Aorta (tissue), 5 donors: ENCODE data around the gene NTF3. TPM values are rescaled to one million over a fixed set of nuclear protein-coding genes. Genes with fewer than 3 reads are reported as not detected.

ENCODE experiments used
- ATAC-seq: fragments of 200-7000 bp; cut with Tn5 transposase; one replicate; pipeline ENCODE4 v1.9.1; 2022; ENCODE audit warnings: moderate library complexity; ENCODE audit not compliant: low FRiP score
- DNase-seq, 2 donors: peaks; one replicate each; pipeline ENCODE4 v3.0.0-alpha.2; 2020
- H3K27ac ChIP-seq, 2 donors: one replicate each; pipeline ENCODE4 v1.5.1; 2013; ENCODE audit warnings: low read length in 2 of 2, mild to moderate bottlenecking in 2 of 2, moderate library complexity in 2 of 2, control low read depth in 1 of 2, inconsistent platforms in 1 of 2, low read depth in 1 of 2
- H3K27me3 ChIP-seq, 2 donors: one replicate each; pipeline ENCODE4 v1.6.1; 2013; ENCODE audit warnings: control low read depth in 1 of 2, low read length in 1 of 2, mild to moderate bottlenecking in 1 of 2, moderate library complexity in 1 of 2; ENCODE audit not compliant: insufficient read depth in 2 of 2, control insufficient read depth in 1 of 2
- H3K36me3 ChIP-seq, 2 donors: one replicate each; pipeline ENCODE4 v1.6.1; 2013; ENCODE audit warnings: control low read depth in 1 of 2, low read length in 1 of 2, mild to moderate bottlenecking in 1 of 2; ENCODE audit not compliant: insufficient read depth in 2 of 2, control insufficient read depth in 1 of 2
- H3K4me1 ChIP-seq, 2 donors: one replicate each; pipeline ENCODE4 v1.6.1; 2013; ENCODE audit warnings: low read length in 2 of 2, control low read depth in 1 of 2, mild to moderate bottlenecking in 1 of 2, moderate library complexity in 1 of 2; ENCODE audit not compliant: insufficient read depth in 2 of 2, control insufficient read depth in 1 of 2
- H3K4me3 ChIP-seq, 2 donors: one replicate each; pipeline ENCODE4 v1.5.1; 2013; ENCODE audit warnings: low read length in 2 of 2, control low read depth in 1 of 2, mild to moderate bottlenecking in 1 of 2
- H3K9me3 ChIP-seq: one replicate; pipeline ENCODE4 v1.6.1; 2013; ENCODE audit warnings: mild to moderate bottlenecking, low read length; ENCODE audit not compliant: control insufficient read depth
- WGBS, 2 donors: extraction: QIAGEN DNeasy Blood & Tissue Kit; methylation state at CpG; one replicate each; pipeline ENCODE4 v1.1.7; 2013; 5-methylcytosine and 5-hydroxymethylcytosine counted together
- intact Hi-C, 2 donors: fragments of 100-400 bp; cut with DNase I; formaldehyde crosslinking; loops; one replicate each; pipeline versions ENCODE4 v1.14.2 to v1.15.0; 2022
- long read RNA-seq, 2 donors: library from polyadenylated mRNA; unstranded; transcript quantifications; one replicate each; pipeline ENCODE4 v2.0.0, GENCODE V29; 2020 to 2021
- polyA plus RNA-seq, 2 donors: library from polyadenylated mRNA; stranded (reverse); fragments of 200-250 nt; gene quantifications; one replicate each; pipeline ENCODE4 v1.2.3, GENCODE V29; 2013
- total RNA-seq, 2 donors: library from RNA; stranded (reverse); fragmentation: NEBNext Ultra II Directional; extraction: Animal tissue kit (Norgen Biotek cat#: 25700); gene quantifications; one replicate each; pipeline ENCODE4 v1.2.1, GENCODE V29; 2021
- donor health status: healthy with polysubstance abuse.
- donor health status: Bipolar disorder and iron deficiency.
- donor health status: DM: no; HTN: no; CAD: no.
- donor health status: DM: no; HTN: no; CAD: no.
- donor health status: DM: yes; HTN: yes; CAD: no.

NTF3 gene
- total RNA-seq (10 to 100 TPM; 21.8 to 51.6 TPM), polyA plus RNA-seq (10 to 100 TPM in 1 of 2 donors, 1 to 10 TPM in 1; 7.5 to 12.7 TPM)
- long read RNA-seq, donor 1, transcript NTF3-205 (2 exons, 516 nt), result minor isoform, 11 of 143 reads
- long read RNA-seq, donor 1, transcript NTF3-201 (1 exons, 1,028 nt), result minor isoform, 6 of 143 reads
- long read RNA-seq, donor 1, transcript NTF3-202 (2 exons, 1,336 nt), result major isoform, 101 of 143 reads
- long read RNA-seq, donor 1, partial matches to known transcripts, result 2 of 143 reads
- long read RNA-seq, donor 1, other reads (novel, unspliced or antisense), result 23 of 143 reads
- long read RNA-seq, donor 2, partial matches to known transcripts, result 0 of 13 reads
- long read RNA-seq, donor 2, other reads (novel, unspliced or antisense), result 10 of 13 reads

GRCh38 chr12:5432011-5432400 lies at the start of gene NTF3:
Gene NTF3, plus strand, starts transcription at chr12:5432108. Its CDS starts 217 bp downstream, at chr12:5432325.
- peak; percentile 66 to 85 for DNase-seq
- peak within 1 kb of the TSS; percentile 36 to 72 for H3K27ac ChIP-seq

GRCh38 chr12:5384015-5384414 lies 47.9 kb upstream of the NTF3 start:
- no peaks in the 10 kb centered on the region for H3K9me3 ChIP-seq
- 90 to 94% methylated on average over 4 of the region's 4 CpGs for WGBS, 2 donors
- no peak for ATAC-seq
- no peaks in the 10 kb centered on the region for H3K36me3 ChIP-seq
- intact Hi-C loops, result no loop called here
- no peaks in the 10 kb centered on the region for H3K4me1 ChIP-seq
- no peak overlapping the region for H3K27ac ChIP-seq
- H3K4me3 ChIP-seq, result no peak overlapping the region
- DNase-seq, result no peak
- no peaks in the 10 kb centered on the region for H3K27me3 ChIP-seq

More at GRCh38 chr12:5432011-5432400, at the start of gene NTF3:
- no peaks in the 10 kb centered on the region for H3K36me3 ChIP-seq
- no peaks in the 10 kb centered on the region for H3K27me3 ChIP-seq
- H3K4me3 ChIP-seq, result peak within 1 kb of the TSS; percentile 89 to 91
- H3K4me1 ChIP-seq, result peaks cover 0 to 2% of the 10 kb centered on the region in 2 donors
- ATAC-seq, result peak; percentile 71
- H3K9me3 ChIP-seq, result no peaks in the 10 kb centered on the region
- WGBS, 2 donors, result 0 to 1% methylated on average over 29 to 34 of the region's 34 CpGs
- intact Hi-C loops, result loop anchor here (5.0 to 10.0 kb wide), 3 partner anchors 55 to 407 kb away; no protein-coding TSS in a partner anchor

DNA sequence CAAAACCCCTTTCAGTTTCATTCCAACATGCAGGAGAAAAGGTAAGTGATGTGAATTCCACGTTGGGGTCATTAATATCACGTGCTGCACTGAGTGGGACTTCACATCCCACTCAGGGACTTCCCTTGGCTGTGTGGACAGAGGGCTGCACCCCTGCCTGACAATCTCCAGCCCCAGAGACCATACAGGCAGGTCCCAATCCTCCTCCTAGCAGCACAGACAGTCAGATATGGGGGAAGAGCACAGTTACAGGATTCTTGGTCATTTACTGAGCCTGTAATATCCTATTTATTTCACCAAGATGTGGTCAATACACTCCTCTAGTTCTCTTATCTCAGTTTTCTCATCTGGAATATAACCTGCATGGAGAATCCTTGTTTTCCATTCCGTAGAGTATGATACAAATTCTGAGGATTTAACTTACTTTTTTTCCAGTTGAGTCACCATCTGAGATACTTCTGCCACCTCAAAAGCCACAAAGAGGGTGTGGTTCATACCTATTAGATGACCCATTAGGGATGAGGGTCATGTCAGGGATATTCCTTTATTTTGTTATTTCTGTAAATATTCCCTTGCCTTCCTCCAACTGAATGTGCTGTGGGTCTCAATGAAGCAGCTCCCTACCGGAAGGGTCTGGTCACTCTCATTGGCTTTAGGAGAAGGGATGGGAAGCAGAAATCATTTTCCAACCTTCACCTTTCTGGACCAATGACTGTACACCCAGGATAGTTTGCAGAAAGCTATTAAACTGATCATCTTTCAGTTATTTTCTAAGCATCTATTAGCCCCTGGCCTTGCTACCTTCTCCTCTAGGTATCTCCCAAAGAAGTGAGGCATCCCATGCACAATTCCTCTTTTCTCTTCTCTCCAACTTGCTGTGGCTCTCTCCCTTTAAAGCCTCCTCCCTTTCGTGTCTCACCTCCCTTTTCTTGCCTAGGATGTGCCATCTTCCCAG lies 43.0 kb upstream of the NTF3 start:
- Histone ChIP-seq H3K27ac (no peak overlapping the region), H3K9me3 (no peaks in the 10 kb centered on the region), H3K36me3 (no peaks in the 10 kb centered on the region), H3K4me3 (no peak overlapping the region), H3K4me1 (no peaks in the 10 kb centered on the region), H3K27me3 (no peaks in the 10 kb centered on the region)
- intact Hi-C loops, result no loop called here
- 91 to 92% methylated on average over 5 of the region's 5 CpGs for WGBS, 2 donors
- ATAC-seq, result no peak
- no peak for DNase-seq

GRCh38 chr12:5390174-5390799 lies 41.6 kb upstream of the NTF3 start:
- H3K9me3 ChIP-seq, result no peaks in the 10 kb centered on the region
- intact Hi-C loops, result no loop called here

DNA sequence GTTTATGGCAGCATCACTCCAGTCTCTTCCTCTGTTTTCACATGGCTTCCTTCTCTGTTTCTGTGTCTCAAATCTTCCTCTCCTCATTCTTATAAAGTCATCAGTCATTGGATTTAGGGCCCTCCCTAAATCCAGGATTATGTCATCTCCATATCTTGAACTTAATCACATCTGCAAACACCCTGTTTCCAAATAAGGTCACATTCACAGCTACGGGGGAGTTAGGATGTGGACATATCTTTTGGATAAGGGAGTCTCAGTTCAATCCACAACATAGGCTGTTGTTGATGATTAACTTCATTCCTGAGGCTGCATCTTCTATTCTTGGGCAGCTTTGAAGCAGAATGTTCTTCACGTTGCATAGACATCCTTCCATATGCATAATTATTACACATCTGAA lies 40.3 kb upstream of the NTF3 start:
- no peak overlapping the region for H3K27ac ChIP-seq
- ATAC-seq (no peak), DNase-seq (no peak)
- no peaks in the 10 kb centered on the region for H3K27me3 ChIP-seq
- 39 to 47% methylated on average over 2 of the region's 2 CpGs for WGBS, 2 donors
- no peaks in the 10 kb centered on the region for H3K9me3 ChIP-seq
- H3K4me3 ChIP-seq, result no peak overlapping the region
- intact Hi-C loops, result no loop called here
- H3K4me1 ChIP-seq, result no peaks in the 10 kb centered on the region
- no peaks in the 10 kb centered on the region for H3K36me3 ChIP-seq

More at GRCh38 chr12:5390174-5390799, 41.6 kb upstream of the NTF3 start:
- no peaks in the 10 kb centered on the region for H3K27me3 ChIP-seq
- no peak overlapping the region for H3K4me3 ChIP-seq
- DNase-seq (no peak), ATAC-seq (no peak)
- H3K4me1 ChIP-seq, result no peaks in the 10 kb centered on the region
- 83 to 87% methylated on average over 6 of the region's 6 CpGs for WGBS, 2 donors
- H3K27ac ChIP-seq, result no peak overlapping the region
- H3K36me3 ChIP-seq, result no peaks in the 10 kb centered on the region

DNA sequence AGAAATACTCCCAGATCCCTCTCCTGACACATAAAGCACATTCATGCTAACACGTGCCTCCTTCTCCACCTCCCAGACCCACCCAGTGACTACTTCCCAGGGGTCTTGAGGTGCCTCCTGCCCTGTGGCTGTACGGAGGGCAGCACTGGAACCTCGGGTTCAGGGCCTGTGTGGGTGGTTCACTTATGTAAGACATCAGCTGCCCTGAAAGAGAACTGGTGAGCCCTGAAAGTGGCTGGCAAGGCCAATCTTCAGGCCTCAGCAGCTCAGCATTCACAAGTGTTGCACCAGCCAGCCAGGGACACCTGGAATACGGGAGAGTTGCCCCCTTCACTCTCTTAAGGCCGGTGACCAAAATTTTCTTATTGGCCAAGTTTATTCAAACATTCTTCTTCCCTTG lies 38.9 kb upstream of the NTF3 start:
- ATAC-seq (no peak), DNase-seq (no peak)
- H3K27ac ChIP-seq, result no peak overlapping the region
- 82 to 87% methylated on average over 5 of the region's 5 CpGs for WGBS, 2 donors
- H3K9me3 ChIP-seq, result no peaks in the 10 kb centered on the region
- no peaks in the 10 kb centered on the region for H3K36me3 ChIP-seq
- H3K27me3 ChIP-seq, result no peaks in the 10 kb centered on the region
- intact Hi-C loops, result no loop called here
- H3K4me3 ChIP-seq, result no peak overlapping the region
- H3K4me1 ChIP-seq, result no peaks in the 10 kb centered on the region

DNA sequence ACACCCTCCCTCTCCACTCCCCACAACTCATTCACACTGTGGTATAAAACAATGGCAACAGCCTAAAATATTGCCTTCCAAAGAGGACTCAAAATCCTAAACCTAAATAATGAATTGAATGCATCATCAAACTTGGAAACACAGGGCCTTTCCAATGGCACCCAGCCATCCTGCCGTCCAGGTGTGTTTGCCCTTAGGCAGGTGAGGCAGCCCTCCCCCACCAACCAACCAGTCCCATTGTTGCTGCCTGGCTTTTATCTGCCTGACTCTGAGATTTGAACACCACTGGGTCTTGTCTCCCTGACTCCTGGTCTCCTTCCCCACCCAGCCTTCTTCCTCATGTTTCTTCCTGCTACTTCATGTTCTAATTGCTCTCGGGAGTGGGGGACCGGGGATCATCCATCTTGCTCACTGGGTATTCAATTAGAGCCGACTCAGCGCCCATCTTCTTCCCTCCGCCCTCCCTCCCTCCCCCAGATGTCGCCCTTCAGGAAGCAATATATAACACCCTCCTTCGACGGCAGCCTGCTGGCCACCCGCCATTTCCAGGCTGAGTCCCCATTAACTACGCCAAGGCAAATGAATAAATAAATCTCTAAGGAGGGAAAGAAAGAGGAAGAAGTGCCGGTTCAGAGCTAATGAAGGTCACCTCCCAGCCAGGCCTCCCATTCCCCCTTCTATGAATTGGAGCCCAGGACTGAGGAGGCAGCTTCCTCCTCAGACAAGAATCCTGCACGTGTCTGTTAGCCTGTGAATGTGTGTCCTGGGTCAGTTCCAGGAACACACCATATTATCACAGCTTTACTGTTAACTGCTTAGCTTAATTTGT lies 36.3 kb upstream of the NTF3 start:
- Histone ChIP-seq H3K27me3 (no peaks in the 10 kb centered on the region), H3K4me1 (no peaks in the 10 kb centered on the region), H3K4me3 (no peak overlapping the region), H3K9me3 (no peaks in the 10 kb centered on the region), H3K27ac (no peak overlapping the region), H3K36me3 (no peaks in the 10 kb centered on the region)
- no peak for ATAC-seq
- no peak for DNase-seq
- intact Hi-C loops, result no loop called here
- WGBS, 2 donors, result 34 to 38% methylated on average over 13 of the region's 13 CpGs

- no peak overlapping the region for H3K4me3 ChIP-seq
- intact Hi-C loops, result no loop called here
- no peaks in the 10 kb centered on the region for H3K36me3 ChIP-seq
- DNase-seq (no peak), ATAC-seq (no peak)
- no peaks in the 10 kb centered on the region for H3K27me3 ChIP-seq
- 89 to 91% methylated on average over 1 of the region's 1 CpG for WGBS, 2 donors
- no peaks in the 10 kb centered on the region for H3K4me1 ChIP-seq
- H3K9me3 ChIP-seq, result no peaks in the 10 kb centered on the region
- no peak overlapping the region for H3K27ac ChIP-seq
Observed at GRCh38 chr12:5396541-5396940, 35.4 kb upstream of the NTF3 start.
